Natural killer cell treated with Interleukin-12 subunit alpha and Interleukin-12 subunit beta and Interleukin-15 and Interleukin-18, amount 100 ng/mL, for 72 hours (primary cell): ENCODE data around the gene UVRAG. TPM values are rescaled to one million over a fixed set of nuclear protein-coding genes. Genes with fewer than 3 reads are reported as not detected.
"Not testable (repeated sequence)": the region's sequence is repeated elsewhere in the genome, so short reads cannot be mapped to it uniquely, and the experiment has no call there.

Experiments
- ATAC-seq, 2 donors: fragments of 150-1000 bp; cut with Tn5 transposase in 1 of 2; sonication (Bioruptor Pico), chemical (Tn5 transposase) in 1 of 2; 2 replicates each; pipeline ENCODE4 v1.10.0; 2021
- DNase-seq: peaks from one replicate; pipeline ENCODE4 v3.0.0; 2022; ENCODE audit warnings: low spot score
- H3K27ac Mint-ChIP-seq, 2 donors: 1 replicate in 1 of 2; 2 replicates in 1 of 2; pipeline ENCODE4 v1.8.0; 2022; ENCODE audit warnings: mixed read lengths in 2 of 2, mild to moderate bottlenecking in 1 of 2, moderate library complexity in 1 of 2
- H3K27me3 Mint-ChIP-seq, 2 donors: 1 replicate in 1 of 2; 2 replicates in 1 of 2; pipeline ENCODE4 v1.8.0; 2022; ENCODE audit warnings: mixed read lengths in 2 of 2
- H3K36me3 Mint-ChIP-seq: one replicate; pipeline ENCODE4 v1.8.0; 2022; ENCODE audit warnings: mixed read lengths
- H3K4me1 Mint-ChIP-seq, 2 donors: 1 replicate in 1 of 2; 2 replicates in 1 of 2; pipeline ENCODE4 v1.8.0; 2022; ENCODE audit warnings: low read depth in 2 of 2, mixed read lengths in 2 of 2, mild to moderate bottlenecking in 1 of 2
- H3K4me3 Mint-ChIP-seq: one replicate; pipeline ENCODE4 v1.8.0; 2022; ENCODE audit warnings: mixed read lengths
- H3K9me3 Mint-ChIP-seq: 2 replicates; pipeline ENCODE4 v1.8.0; 2022; ENCODE audit warnings: mixed read lengths
- total RNA-seq, 2 donors: library from RNA; stranded (reverse); gene quantifications; one replicate each; pipeline ENCODE4 v1.2.3, GENCODE V29; 2022

UVRAG gene
- total RNA-seq, 2 donors from 2014 or later: 16.6 to 29.9 TPM

DNA sequence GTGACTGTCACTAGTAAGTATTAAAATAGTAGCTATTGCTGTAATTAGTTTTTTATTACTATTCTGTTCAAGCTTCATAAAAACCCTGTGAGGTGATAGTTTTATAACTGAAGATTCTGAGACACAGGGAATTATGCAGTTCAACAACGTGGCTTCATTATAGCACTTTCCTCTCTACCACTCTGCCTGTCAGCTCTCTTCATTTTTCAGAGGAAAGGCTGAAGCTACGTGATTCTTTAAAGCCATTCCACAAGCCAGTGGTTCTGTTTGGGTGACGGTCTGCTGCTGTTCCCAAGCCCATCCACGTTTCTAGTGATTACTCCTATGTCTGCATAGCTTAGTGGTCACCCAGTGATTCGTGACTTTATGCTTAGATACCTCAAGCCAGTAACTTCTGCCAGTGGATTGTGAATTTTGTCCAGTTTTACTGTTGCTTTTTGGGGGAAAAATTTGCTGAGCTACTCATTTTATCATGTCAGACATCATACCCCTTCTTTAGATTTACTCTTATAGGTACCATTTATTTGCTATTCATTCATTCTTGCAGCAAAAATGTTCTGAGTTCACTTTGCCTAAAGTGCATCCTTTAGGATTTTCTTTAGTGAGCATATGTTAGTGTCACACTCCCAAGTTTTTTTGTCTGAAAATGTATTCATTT lies 59.8 kb downstream of the UVRAG start:
- ATAC-seq: no peak
- no peak overlapping the region for H3K4me3 Mint-ChIP-seq
- DNase-seq: no peak
- no peaks in the 10 kb centered on the region for H3K36me3 Mint-ChIP-seq
- no peak overlapping the region for H3K27ac Mint-ChIP-seq
- H3K27me3 Mint-ChIP-seq: no peaks in the 10 kb centered on the region
- H3K4me1 Mint-ChIP-seq: peaks cover 13 to 19% of the 10 kb centered on the region in 2 donors
- H3K9me3 Mint-ChIP-seq: no peaks in the 10 kb centered on the region

DNA sequence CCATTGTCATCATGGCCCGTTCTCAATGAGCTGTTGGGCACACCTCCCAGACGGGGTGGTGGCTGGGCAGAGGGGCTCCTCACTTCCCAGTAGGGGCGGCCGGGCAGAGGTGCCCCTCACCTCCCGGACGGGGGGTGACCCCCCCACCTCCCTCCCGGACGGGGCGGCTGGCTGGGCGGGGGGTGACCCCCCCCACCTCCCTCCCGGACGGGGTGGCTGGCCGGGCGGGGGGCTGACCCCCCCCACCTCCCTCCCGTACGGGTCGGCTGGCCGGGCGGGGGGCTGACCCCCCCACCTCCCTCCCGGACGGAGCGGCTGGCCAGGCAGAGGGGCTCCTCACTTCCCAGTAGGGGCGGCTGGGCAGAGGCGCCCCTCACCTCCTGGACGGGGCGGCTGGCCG lies 62.3 kb downstream of the UVRAG start:
- H3K27me3 Mint-ChIP-seq, ATAC-seq, DNase-seq, H3K36me3 Mint-ChIP-seq, H3K27ac Mint-ChIP-seq, H3K4me3 Mint-ChIP-seq, H3K9me3 Mint-ChIP-seq: not testable (repeated sequence)
- H3K4me1 Mint-ChIP-seq: peaks cover 13 to 19% of the 10 kb centered on the region in 2 donors

DNA sequence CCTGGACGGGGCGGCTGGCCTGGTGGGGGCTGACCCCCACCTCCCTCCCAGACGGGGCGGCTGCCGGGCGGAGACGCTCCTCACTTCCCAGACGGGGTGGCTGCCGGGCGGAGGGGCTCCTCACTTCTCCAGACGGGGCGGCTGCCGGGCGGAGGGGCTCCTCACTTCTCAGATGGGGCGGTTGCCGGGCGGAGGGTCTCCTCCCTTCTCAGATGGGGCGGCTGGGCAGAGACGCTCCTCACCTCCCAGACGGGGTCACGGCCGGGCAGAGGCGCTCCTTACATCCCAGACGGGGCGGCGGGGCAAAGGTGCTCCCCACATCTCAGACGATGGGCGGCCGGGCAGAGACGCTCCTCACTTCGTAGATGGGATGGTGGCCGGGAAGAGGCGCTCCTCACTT lies 62.9 kb downstream of the UVRAG start:
- DNase-seq, H3K36me3 Mint-ChIP-seq, H3K27me3 Mint-ChIP-seq, H3K27ac Mint-ChIP-seq, H3K9me3 Mint-ChIP-seq, H3K4me3 Mint-ChIP-seq, ATAC-seq: not testable (repeated sequence)
- H3K4me1 Mint-ChIP-seq: peaks cover 13 to 19% of the 10 kb centered on the region in 2 donors

DNA sequence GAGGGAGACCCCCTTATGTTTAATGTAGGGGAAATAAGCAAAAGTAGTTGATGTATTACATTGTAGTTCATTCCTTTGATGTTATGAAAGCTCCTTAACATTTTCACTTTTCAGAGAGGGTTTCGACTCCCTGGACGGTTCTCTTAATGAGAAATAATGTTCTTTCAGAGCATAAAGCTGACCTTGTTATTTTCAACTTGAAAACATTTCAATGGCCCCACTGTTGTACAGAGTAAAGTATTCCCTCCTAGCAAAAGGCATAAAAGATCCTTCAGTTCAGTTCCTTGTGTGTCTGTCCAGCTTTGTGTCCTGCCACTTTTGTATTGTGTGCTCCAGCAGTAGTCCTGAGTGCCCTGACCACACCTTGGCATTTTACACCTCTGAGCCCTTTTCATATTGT lies 63.9 kb downstream of the UVRAG start:
- peak overlapping the region in 1 of 2 donors; percentile 57 for H3K27ac Mint-ChIP-seq
- H3K4me3 Mint-ChIP-seq: no peak overlapping the region
- H3K9me3 Mint-ChIP-seq: no peaks in the 10 kb centered on the region
- DNase-seq (no peak), ATAC-seq (no peak)
- peaks cover 6 to 9% of the 10 kb centered on the region in 2 donors for H3K4me1 Mint-ChIP-seq
- no peaks in the 10 kb centered on the region for H3K27me3 Mint-ChIP-seq
- H3K36me3 Mint-ChIP-seq: no peaks in the 10 kb centered on the region

DNA sequence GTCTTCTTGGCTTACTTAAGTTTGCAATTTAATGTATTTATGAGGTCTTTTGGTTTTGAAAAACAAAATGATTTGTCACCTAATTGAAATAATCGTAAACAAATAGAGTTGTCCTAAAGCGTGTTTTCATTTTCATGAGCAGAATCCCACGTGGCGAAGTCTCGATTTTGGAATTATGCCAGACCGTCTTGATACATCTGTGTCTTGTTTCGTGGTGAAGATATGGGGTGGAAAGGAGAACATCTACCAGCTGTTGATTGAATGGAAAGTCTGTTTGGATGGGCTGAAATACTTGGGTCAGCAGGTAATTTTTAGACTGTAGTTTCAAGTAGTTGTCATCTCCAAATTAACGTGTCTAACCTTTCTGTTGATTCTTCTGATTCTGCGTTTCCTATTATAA lies 64.7 kb downstream of the UVRAG start:
- ATAC-seq (no peak), DNase-seq (no peak)
- H3K27me3 Mint-ChIP-seq: no peaks in the 10 kb centered on the region
- H3K27ac Mint-ChIP-seq: peak overlapping the region in 1 of 2 donors; percentile 57
- peaks cover 5 to 6% of the 10 kb centered on the region in 2 donors for H3K4me1 Mint-ChIP-seq
- no peaks in the 10 kb centered on the region for H3K9me3 Mint-ChIP-seq
- no peaks in the 10 kb centered on the region for H3K36me3 Mint-ChIP-seq
- no peak overlapping the region for H3K4me3 Mint-ChIP-seq

DNA sequence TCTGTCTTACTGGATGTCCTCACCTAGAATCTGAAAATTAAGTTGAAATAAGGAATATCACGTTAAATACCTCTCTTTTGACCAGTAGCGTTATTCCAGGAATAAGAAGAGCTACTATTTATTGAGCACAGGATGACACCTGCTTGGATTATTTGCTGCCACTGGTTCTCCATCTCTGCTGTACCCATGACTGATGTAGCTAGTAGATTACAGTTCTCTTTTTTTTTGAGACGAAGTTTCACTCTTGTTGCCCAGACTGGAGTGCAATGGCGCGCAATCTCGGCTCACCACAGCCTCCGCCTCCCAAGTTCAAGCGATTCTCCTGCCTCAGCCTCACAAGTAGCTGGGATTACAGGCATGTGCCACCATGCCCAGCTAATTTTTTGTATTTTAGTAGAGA lies 65.3 kb downstream of the UVRAG start:
- not testable (repeated sequence) for H3K27ac Mint-ChIP-seq, ATAC-seq, H3K9me3 Mint-ChIP-seq, DNase-seq, H3K27me3 Mint-ChIP-seq, H3K36me3 Mint-ChIP-seq, H3K4me1 Mint-ChIP-seq, H3K4me3 Mint-ChIP-seq

DNA sequence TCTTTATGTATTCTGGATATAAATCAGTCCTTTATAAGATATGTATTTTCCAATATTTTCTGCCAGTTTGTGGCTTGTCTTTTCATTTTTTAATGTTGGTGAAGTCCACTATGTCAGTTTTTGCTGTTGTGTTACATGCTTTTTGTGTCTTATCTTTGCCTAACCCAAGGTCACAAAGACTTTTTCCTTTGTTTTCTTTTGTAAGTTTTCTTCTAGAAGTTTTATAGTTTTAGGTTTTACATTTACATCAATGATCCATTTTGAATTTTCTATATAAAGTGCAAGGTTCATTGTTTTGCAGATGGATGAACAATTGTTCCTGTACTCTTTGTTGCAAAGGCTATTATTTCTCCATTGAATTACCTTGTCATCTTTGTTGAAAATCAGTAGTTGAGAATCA lies 69.3 kb downstream of the UVRAG start:
- Mint-ChIP-seq H3K27ac (peak overlapping the region in 1 of 2 donors; percentile 5), H3K4me3 (no peak overlapping the region), H3K36me3 (no peaks in the 10 kb centered on the region), H3K9me3 (no peaks in the 10 kb centered on the region), H3K27me3 (no peaks in the 10 kb centered on the region), H3K4me1 (no peaks in the 10 kb centered on the region)
- DNase-seq (no peak), ATAC-seq (no peak)

DNA sequence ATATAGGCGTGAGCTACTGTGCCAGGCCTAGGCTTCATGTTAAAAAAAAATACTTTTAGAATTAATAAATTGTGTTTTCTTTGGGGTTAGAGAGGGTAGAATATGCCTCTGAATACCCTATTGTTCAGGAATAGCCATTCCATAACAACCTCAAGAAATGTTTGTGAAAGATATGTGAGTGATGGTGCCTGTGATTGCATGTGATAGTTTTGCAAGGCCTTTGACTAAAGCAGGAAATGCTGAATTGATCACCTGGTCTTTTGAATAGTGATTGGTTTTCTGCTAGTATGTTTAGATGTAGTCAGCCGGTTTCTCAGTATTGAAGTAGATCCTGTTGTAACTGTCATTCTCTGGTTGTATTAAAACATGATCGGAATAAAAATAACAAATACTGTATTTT lies 73.4 kb downstream of the UVRAG start:
- no peak overlapping the region for H3K4me3 Mint-ChIP-seq
- ATAC-seq (no peak), DNase-seq (no peak)
- H3K27me3 Mint-ChIP-seq: no peaks in the 10 kb centered on the region
- H3K27ac Mint-ChIP-seq: no peak overlapping the region
- no peaks in the 10 kb centered on the region for H3K9me3 Mint-ChIP-seq
- H3K36me3 Mint-ChIP-seq: no peaks in the 10 kb centered on the region
- peaks cover 0 to 6% of the 10 kb centered on the region in 2 donors for H3K4me1 Mint-ChIP-seq

DNA sequence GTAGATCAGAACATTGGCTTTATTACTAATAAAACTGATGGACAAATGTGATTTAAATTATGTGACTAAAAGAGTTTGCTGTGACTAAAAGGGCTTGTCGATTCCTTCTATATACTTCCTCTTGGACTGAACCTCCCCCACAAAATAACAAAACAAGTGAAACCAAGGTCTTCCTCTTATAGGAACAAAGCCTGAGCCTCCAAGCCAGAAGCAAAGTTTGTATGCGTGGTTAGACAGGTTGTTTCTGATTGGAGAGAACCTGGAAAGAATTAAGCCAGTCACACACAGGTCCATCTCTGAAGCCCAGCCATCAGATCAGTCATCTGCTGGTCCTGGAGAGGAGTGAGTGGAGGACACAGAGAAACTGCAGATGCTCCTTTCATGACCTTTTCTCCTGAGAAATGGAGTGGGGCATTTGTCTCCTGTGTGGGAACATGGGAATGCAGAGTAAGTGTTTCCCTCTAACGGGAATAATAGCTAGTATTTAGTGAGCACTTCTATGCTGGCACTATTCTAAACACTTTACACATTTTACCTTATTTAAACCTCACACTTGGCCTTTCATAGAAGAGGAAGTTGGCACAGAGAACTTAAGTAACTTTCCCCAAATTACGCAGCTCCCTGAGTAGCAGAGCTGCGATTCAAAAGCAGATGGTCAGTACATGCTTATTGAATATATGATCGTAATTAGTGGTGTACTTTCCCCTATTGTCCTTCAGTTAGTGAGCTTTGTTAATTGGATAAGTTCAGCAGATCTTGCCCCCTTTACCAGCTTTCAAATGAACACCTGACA lies 77.1 kb downstream of the UVRAG start:
- Mint-ChIP-seq H3K27me3 (no peaks in the 10 kb centered on the region), H3K4me3 (no peak overlapping the region), H3K36me3 (no peaks in the 10 kb centered on the region), H3K27ac (no peak overlapping the region), H3K4me1 (peaks cover 0 to 6% of the 10 kb centered on the region in 2 donors), H3K9me3 (no peaks in the 10 kb centered on the region)
- DNase-seq: no peak
- ATAC-seq: no peak

DNA sequence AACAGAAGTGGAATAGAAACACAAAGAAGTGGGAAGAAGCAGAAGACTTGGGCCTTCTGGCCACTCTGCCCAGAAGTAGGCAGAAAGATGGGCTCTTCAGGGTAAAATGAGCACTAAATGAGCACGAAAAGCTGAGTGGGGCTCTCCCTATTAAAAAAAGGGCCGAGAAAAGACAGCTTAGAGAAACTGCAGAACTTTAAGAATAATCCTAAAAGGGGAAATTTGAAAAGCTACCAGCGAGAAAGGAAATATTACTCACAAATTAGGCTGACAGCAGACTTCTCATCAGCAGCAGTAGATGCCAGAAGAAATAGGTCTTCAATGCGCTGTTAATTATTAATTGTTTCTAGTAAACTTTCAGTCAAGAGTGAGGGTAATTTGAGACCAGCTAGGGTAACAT lies 78.2 kb downstream of the UVRAG start:
- DNase-seq (no peak), ATAC-seq (no peak)
- H3K27me3 Mint-ChIP-seq: no peaks in the 10 kb centered on the region
- H3K4me1 Mint-ChIP-seq: peaks cover 0 to 7% of the 10 kb centered on the region in 2 donors
- no peaks in the 10 kb centered on the region for H3K9me3 Mint-ChIP-seq
- H3K27ac Mint-ChIP-seq: no peak overlapping the region
- no peak overlapping the region for H3K4me3 Mint-ChIP-seq
- no peaks in the 10 kb centered on the region for H3K36me3 Mint-ChIP-seq

DNA sequence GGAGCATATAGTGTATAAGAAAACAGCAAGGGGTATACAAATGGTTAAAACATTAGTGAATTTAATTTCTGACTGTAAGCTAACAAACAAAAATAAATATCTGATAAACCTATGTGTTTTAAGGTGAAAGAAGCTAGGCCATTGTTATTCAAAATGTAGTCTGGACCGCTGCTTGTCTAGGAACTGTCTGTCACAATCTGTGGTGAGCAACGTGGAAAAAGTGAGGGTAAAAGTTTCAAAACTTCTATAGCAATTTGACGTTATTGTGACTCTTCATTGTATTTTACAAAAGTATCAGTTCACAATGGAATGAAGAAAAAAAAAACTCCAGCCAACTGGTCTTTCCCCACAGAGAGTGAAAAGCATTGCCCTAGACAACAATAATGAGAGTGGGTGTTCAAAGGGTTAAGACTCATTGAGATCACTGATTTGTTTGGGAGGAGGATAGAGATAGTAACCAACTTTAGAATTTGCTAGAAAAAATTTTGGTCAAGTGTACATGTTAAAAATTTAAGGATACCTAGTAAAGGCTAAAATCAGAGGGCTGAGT lies 79.1 kb downstream of the UVRAG start:
- no peaks in the 10 kb centered on the region for H3K36me3 Mint-ChIP-seq
- no peak for ATAC-seq
- no peaks in the 10 kb centered on the region for H3K9me3 Mint-ChIP-seq
- peaks cover 0 to 10% of the 10 kb centered on the region in 2 donors for H3K4me1 Mint-ChIP-seq
- no peaks in the 10 kb centered on the region for H3K27me3 Mint-ChIP-seq
- H3K27ac Mint-ChIP-seq: no peak overlapping the region
- no peak overlapping the region for H3K4me3 Mint-ChIP-seq
- DNase-seq: no peak

DNA sequence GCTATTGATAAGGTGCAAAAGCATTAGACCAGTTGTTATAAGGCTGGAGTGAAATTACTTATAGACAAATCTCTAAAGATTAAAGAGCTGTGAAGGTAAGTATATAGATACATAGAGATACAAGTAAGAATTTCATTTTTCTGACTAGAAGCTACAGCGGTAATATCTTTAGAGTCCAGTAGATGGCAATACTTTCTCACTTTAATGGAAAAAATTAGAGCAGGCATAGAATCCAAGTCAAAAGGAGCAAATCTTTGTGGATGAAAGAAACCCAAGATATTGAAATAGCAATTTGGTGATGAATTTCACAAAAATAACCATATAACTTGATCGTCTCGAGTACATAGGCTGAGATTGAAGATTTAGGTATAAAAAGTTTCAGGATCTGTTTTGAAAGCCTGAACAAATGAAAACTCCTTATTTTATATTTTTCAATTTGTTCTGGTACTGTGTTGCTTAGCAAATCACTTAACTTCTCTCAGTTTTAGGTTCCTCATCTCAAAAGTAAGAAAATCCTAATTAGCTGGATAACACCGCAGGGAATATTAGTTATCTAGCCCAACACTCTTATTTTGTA lies 81.9 kb downstream of the UVRAG start:
- peaks cover 0 to 3% of the 10 kb centered on the region in 2 donors for H3K4me1 Mint-ChIP-seq
- DNase-seq (no peak), ATAC-seq (no peak)
- no peak overlapping the region for H3K4me3 Mint-ChIP-seq
- no peaks in the 10 kb centered on the region for H3K27me3 Mint-ChIP-seq
- no peaks in the 10 kb centered on the region for H3K9me3 Mint-ChIP-seq
- H3K27ac Mint-ChIP-seq: no peak overlapping the region
- H3K36me3 Mint-ChIP-seq: no peaks in the 10 kb centered on the region

DNA sequence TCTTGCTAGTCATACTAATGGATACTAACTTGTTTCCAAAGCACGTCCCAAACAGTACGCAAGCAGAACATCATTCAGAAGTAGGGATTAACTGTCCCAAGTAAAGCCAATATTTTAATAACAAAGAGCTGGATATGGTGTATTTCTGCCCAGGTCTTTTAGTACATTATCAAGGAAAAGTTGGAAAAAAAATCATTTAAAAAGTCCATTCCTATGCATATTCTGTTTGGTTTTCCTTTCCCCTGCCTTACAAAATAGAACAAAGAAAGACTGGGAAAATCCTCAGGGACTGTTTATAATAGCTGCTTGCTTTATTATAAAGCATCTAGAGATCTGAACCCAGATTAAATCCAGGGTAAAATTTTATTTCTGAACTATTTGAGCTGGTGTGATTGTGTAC lies 83.9 kb downstream of the UVRAG start:
- Mint-ChIP-seq H3K27ac (no peak overlapping the region), H3K4me3 (no peak overlapping the region)

DNA sequence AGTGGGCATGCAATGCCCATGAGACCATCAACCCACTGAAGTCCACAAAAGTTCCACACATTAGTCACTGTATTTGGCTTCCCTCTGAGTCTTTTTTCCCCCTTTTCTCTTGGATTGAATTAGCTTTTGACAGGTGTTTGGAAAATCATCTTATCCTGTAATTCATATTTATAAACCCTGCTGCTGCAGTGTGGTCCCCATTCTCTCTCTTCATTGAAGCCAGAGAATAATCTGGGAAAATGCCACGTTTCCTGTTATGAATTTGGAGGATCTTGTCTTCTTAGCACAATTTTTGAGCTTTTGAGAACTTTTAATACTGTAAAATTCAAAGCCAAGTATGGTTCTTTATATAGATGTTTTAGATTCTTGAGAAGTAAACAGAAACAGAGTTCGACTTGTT lies 84.8 kb downstream of the UVRAG start:
- H3K27ac Mint-ChIP-seq: no peak overlapping the region
- ATAC-seq: no peak

More for the DNA sequence above, 83.9 kb downstream of the UVRAG start:
- peaks cover 3 to 14% of the 10 kb centered on the region in 2 donors for H3K4me1 Mint-ChIP-seq
- H3K36me3 Mint-ChIP-seq: no peaks in the 10 kb centered on the region
- H3K9me3 Mint-ChIP-seq: no peaks in the 10 kb centered on the region
- no peaks in the 10 kb centered on the region for H3K27me3 Mint-ChIP-seq
- ATAC-seq (no peak), DNase-seq (no peak)

More for the DNA sequence above, 84.8 kb downstream of the UVRAG start:
- Mint-ChIP-seq H3K36me3 (no peaks in the 10 kb centered on the region), H3K4me1 (peaks cover 3 to 14% of the 10 kb centered on the region in 2 donors), H3K9me3 (no peaks in the 10 kb centered on the region), H3K27me3 (no peaks in the 10 kb centered on the region), H3K4me3 (no peak overlapping the region)
- no peak for DNase-seq
